Thoracic aorta (tissue), 2 donors: ENCODE data around the gene RAPGEF2. TPM values are rescaled to one million over a fixed set of nuclear protein-coding genes. Genes with fewer than 3 reads are reported as not detected.
"Not testable (repeated sequence)": the region's sequence is repeated elsewhere in the genome, so short reads cannot be mapped to it uniquely, and the experiment has no call there.

Source experiments
- ATAC-seq: fragments of 150-250 bp; one replicate; pipeline ENCODE4 v1.8.0; 2017; ENCODE audit warnings: low read depth; ENCODE audit not compliant: insufficient number of reproducible peaks, low FRiP score
- DNase-seq: peaks from one replicate; pipeline ENCODE4 v3.0.0-alpha.2; 2020; ENCODE audit warnings: low spot score
- H3K27ac ChIP-seq, 2 donors: fragments of 200-600 bp; sonication (generic); 1 replicate in 1 of 2; 2 replicates in 1 of 2; pipeline ENCODE4 v1.5.1; 2016; ENCODE audit warnings: mild to moderate bottlenecking in 2 of 2, moderate library complexity in 2 of 2
- H3K27me3 ChIP-seq: fragments of 200-600 bp; sonication (generic); replicated peaks from 2 replicates; pipeline ENCODE4 v1.6.0; 2016; ENCODE audit warnings: mild to moderate bottlenecking; ENCODE audit not compliant: insufficient read depth
- H3K36me3 ChIP-seq: fragments of 200-600 bp; sonication (generic); one replicate; pipeline ENCODE4 v1.5.1; 2016
- H3K4me1 ChIP-seq, 2 donors: fragments of 200-600 bp; sonication (generic); 1 replicate in 1 of 2; 2 replicates in 1 of 2; pipeline versions ENCODE4 v1.5.1 to v1.6.0; 2016; ENCODE audit warnings: low read depth in 2 of 2, mild to moderate bottlenecking in 1 of 2; ENCODE audit not compliant: control insufficient read depth in 1 of 2
- H3K4me3 ChIP-seq: fragments of 200-600 bp; sonication (generic); 2 replicates; pipeline ENCODE4 v1.5.1; 2016; ENCODE audit warnings: mild to moderate bottlenecking
- H3K9me3 ChIP-seq: fragments of 200-600 bp; sonication (generic); 2 replicates; pipeline ENCODE4 v1.5.1; 2016
- CTCF ChIP-seq: fragments of 200-600 bp; sonication (generic); IDR thresholded peaks from one replicate; pipeline ENCODE4 v1.5.1; 2019; ENCODE audit warnings: antibody characterized with exemption
- total RNA-seq, 2 donors: library from RNA; depleted of rRNA; stranded (reverse); fragments of >200 nt; gene quantifications; one replicate each; pipeline versions ENCODE4 v1.1.0 to v1.2.3, GENCODE V29; 2016

The RAPGEF2 gene
- total RNA-seq, 2 donors from 2014 or later, result 63.0 to 63.6 TPM

GRCh38 chr4:159111416-159111815 is 8.5 kb downstream of the RAPGEF2 start:
- Histone ChIP-seq H3K27me3 (no peaks in the 10 kb centered on the region), H3K9me3 (no peaks in the 10 kb centered on the region), H3K4me3 (no peak overlapping the region), H3K4me1 (peaks cover 12 to 32% of the 10 kb centered on the region in 2 donors), H3K36me3 (no peaks in the 10 kb centered on the region), H3K27ac (no peak overlapping the region)
- no peak for TF ChIP-seq CTCF
- DNase-seq (no peak), ATAC-seq (no peak)

GRCh38 chr4:159113366-159113765 is 10.5 kb downstream of the RAPGEF2 start:
- not testable (repeated sequence) for ATAC-seq, H3K36me3 ChIP-seq, DNase-seq, H3K4me3 ChIP-seq, H3K27ac ChIP-seq, H3K9me3 ChIP-seq, H3K27me3 ChIP-seq
- peaks cover 0 to 19% of the 10 kb centered on the region in 2 donors for H3K4me1 ChIP-seq

GRCh38 chr4:159116098-159116497 is 13.2 kb downstream of the RAPGEF2 start:
- ATAC-seq, H3K27ac ChIP-seq, H3K27me3 ChIP-seq, DNase-seq, H3K9me3 ChIP-seq, H3K36me3 ChIP-seq, H3K4me3 ChIP-seq: not testable (repeated sequence)
- peaks cover 4 to 11% of the 10 kb centered on the region in 2 donors for H3K4me1 ChIP-seq

- not testable (repeated sequence) for DNase-seq, H3K4me3 ChIP-seq, H3K36me3 ChIP-seq, H3K27ac ChIP-seq, H3K9me3 ChIP-seq, ATAC-seq, H3K27me3 ChIP-seq
- H3K4me1 ChIP-seq, result peaks cover 4 to 11% of the 10 kb centered on the region in 2 donors
Measured at GRCh38 chr4:159116693-159117092, 13.8 kb downstream of the RAPGEF2 start.

- peaks cover 4 to 11% of the 10 kb centered on the region in 2 donors for H3K4me1 ChIP-seq
- H3K27ac ChIP-seq, result no peak overlapping the region
- H3K36me3 ChIP-seq, result no peaks in the 10 kb centered on the region
- no peaks in the 10 kb centered on the region for H3K9me3 ChIP-seq
- ATAC-seq (no peak), DNase-seq (no peak)
- no peaks in the 10 kb centered on the region for H3K27me3 ChIP-seq
- no peak for TF ChIP-seq CTCF
- H3K4me3 ChIP-seq, result no peak overlapping the region
Measured at GRCh38 chr4:159117564-159117963, 14.7 kb downstream of the RAPGEF2 start.

GRCh38 chr4:159117968-159118367 is 15.1 kb downstream of the RAPGEF2 start:
- H3K27ac ChIP-seq, result no peak overlapping the region

More at GRCh38 chr4:159117968-159118367, 15.1 kb downstream of the RAPGEF2 start:
- H3K4me3 ChIP-seq, result no peak overlapping the region
- H3K27me3 ChIP-seq, result no peaks in the 10 kb centered on the region
- ATAC-seq (no peak), DNase-seq (no peak)
- H3K36me3 ChIP-seq, result no peaks in the 10 kb centered on the region
- TF ChIP-seq CTCF, result no peak
- H3K9me3 ChIP-seq, result no peaks in the 10 kb centered on the region
- peaks cover 4 to 11% of the 10 kb centered on the region in 2 donors for H3K4me1 ChIP-seq
